HG03469 (cell line): ENCODE measurements around the gene MGLL.
"Not testable (repeated sequence)": the region's sequence is repeated elsewhere in the genome, so short reads cannot be mapped to it uniquely, and the experiment has no call there.

Experiments
- ATAC-seq: cut with Tn5 transposase; IDR thresholded peaks from one replicate; pipeline ENCODE4 v1.9.1; 2021; ENCODE audit warnings: mild to moderate bottlenecking, moderate library complexity, moderate number of reproducible peaks; ENCODE audit not compliant: unreplicated experiment

The MGLL gene

GRCh38 chr3:127692501-127693335 lies 129.6 kb downstream of the MGLL start:
- no peak for ATAC-seq

GRCh38 chr3:127691974-127692373 lies 130.3 kb downstream of the MGLL start:
- no peak for ATAC-seq

- ATAC-seq = no peak
Observed at GRCh38 chr3:127691489-127691888, 130.8 kb downstream of the MGLL start.

GRCh38 chr3:127690823-127691452 lies 131.4 kb downstream of the MGLL start:
- ATAC-seq = no peak

GRCh38 chr3:127690106-127690505 lies 132.2 kb downstream of the MGLL start:
- ATAC-seq = no peak

GRCh38 chr3:127689266-127689860 lies 133.0 kb downstream of the MGLL start:
- ATAC-seq = no peak

- ATAC-seq = no peak
Observed at GRCh38 chr3:127688416-127689265, 133.7 kb downstream of the MGLL start.

- ATAC-seq = no peak
Observed at GRCh38 chr3:127688022-127688415, 134.3 kb downstream of the MGLL start.

GRCh38 chr3:127687228-127687737 lies 135.0 kb downstream of the MGLL start:
- no peak for ATAC-seq

- no peak for ATAC-seq
Observed at GRCh38 chr3:127686512-127686894, 135.8 kb downstream of the MGLL start.

- ATAC-seq = no peak
Observed at GRCh38 chr3:127685708-127686511, 136.4 kb downstream of the MGLL start.

GRCh38 chr3:127684871-127685707 lies 137.2 kb downstream of the MGLL start:
- ATAC-seq = no peak

GRCh38 chr3:127682561-127682960 lies 139.8 kb downstream of the MGLL start:
- ATAC-seq = no peak

- ATAC-seq = not testable (repeated sequence)
Observed at GRCh38 chr3:127682175-127682554, 140.2 kb downstream of the MGLL start.

- no peak for ATAC-seq
Observed at GRCh38 chr3:127680798-127681221, 141.5 kb downstream of the MGLL start.

- ATAC-seq = no peak
Observed at GRCh38 chr3:127680146-127680661, 142.1 kb downstream of the MGLL start.

- ATAC-seq = no peak
Observed at GRCh38 chr3:127679534-127680145, 142.7 kb downstream of the MGLL start.
